CD1c-positive myeloid dendritic cell (primary cell): ENCODE data around the gene MAPKAPK3.

Source experiments
- DNase-seq: peaks from one replicate; pipeline ENCODE4 v3.0.0-alpha.2; 2016; ENCODE audit errors: extremely low spot score

MAPKAPK3 gene

GRCh38 chr3:50626401-50626800 lies 9.4 kb downstream of the MAPKAPK3 start:
- no peak for DNase-seq

GRCh38 chr3:50627407-50628051 lies 10.6 kb downstream of the MAPKAPK3 start:
- peak; percentile 82 for DNase-seq

GRCh38 chr3:50628601-50629000 lies 11.7 kb downstream of the MAPKAPK3 start:
- DNase-seq = no peak

- DNase-seq = no peak
These were observed 13.4 kb downstream of the MAPKAPK3 start for GRCh38 chr3:50630394-50630793.

GRCh38 chr3:50630877-50631276 lies 13.9 kb downstream of the MAPKAPK3 start:
- no peak for DNase-seq

- peak; percentile 79 for DNase-seq
These were observed 15.5 kb downstream of the MAPKAPK3 start for GRCh38 chr3:50632450-50632849.

GRCh38 chr3:50633230-50633790 lies 16.4 kb downstream of the MAPKAPK3 start:
- peak; percentile 39 for DNase-seq

GRCh38 chr3:50635066-50635465 lies 18.1 kb downstream of the MAPKAPK3 start:
- no peak for DNase-seq

GRCh38 chr3:50637011-50637410 lies 20.1 kb downstream of the MAPKAPK3 start:
- DNase-seq = no peak

- no peak for DNase-seq
These were observed 21.0 kb downstream of the MAPKAPK3 start for GRCh38 chr3:50637945-50638344.

GRCh38 chr3:50639055-50639494 lies 22.1 kb downstream of the MAPKAPK3 start:
- DNase-seq = no peak

GRCh38 chr3:50642382-50642781 lies 25.4 kb downstream of the MAPKAPK3 start:
- DNase-seq = no peak

- DNase-seq = no peak
These were observed 27.6 kb downstream of the MAPKAPK3 start for GRCh38 chr3:50644561-50644960.

- DNase-seq = no peak
These were observed 28.4 kb downstream of the MAPKAPK3 start for GRCh38 chr3:50645378-50645777.

- no peak for DNase-seq
These were observed 31.4 kb downstream of the MAPKAPK3 start for GRCh38 chr3:50648313-50648712.

GRCh38 chr3:50648944-50649343 lies 32.0 kb downstream of the MAPKAPK3 start:
- no peak for DNase-seq

- DNase-seq = no peak
These were observed 32.5 kb downstream of the MAPKAPK3 start for GRCh38 chr3:50649451-50649931.

GRCh38 chr3:50650018-50650417 lies 33.1 kb downstream of the MAPKAPK3 start:
- DNase-seq = no peak

- DNase-seq = no peak
These were observed 34.5 kb downstream of the MAPKAPK3 start for GRCh38 chr3:50651445-50651844.

- no peak for DNase-seq
These were observed 35.1 kb downstream of the MAPKAPK3 start for GRCh38 chr3:50651920-50652529.

- peak; percentile 43 for DNase-seq
These were observed 35.8 kb downstream of the MAPKAPK3 start for GRCh38 chr3:50652709-50653108.

- DNase-seq = no peak
These were observed 37.1 kb downstream of the MAPKAPK3 start for GRCh38 chr3:50653937-50654595.
